GM19023 (cell line): ENCODE results near the gene ANKRD52.
"Not testable (repeated sequence)": the region's sequence is repeated elsewhere in the genome, so short reads cannot be mapped to it uniquely, and the experiment has no call there.

Experiments used
- ATAC-seq: cut with Tn5 transposase; IDR thresholded peaks from one replicate; pipeline ENCODE4 v1.9.1; 2021; ENCODE audit warnings: mild to moderate bottlenecking, moderate library complexity; ENCODE audit not compliant: unreplicated experiment

Gene ANKRD52

GRCh38 chr12:56258068-56258819 lies at the start of gene ANKRD52:
ANKRD52 (minus strand) TSS chr12:56258384; CDS start chr12:56258269, 115 bp downstream.
- peak; percentile 91 for ATAC-seq

- no peak for ATAC-seq
Measured at GRCh38 chr12:56307221-56307965, 49.2 kb upstream of the ANKRD52 start.

GRCh38 chr12:56304872-56305590 lies 46.8 kb upstream of the ANKRD52 start:
- ATAC-seq: no peak

- ATAC-seq: no peak
Measured at GRCh38 chr12:56304276-56304675, 46.1 kb upstream of the ANKRD52 start.

GRCh38 chr12:56300644-56301464 lies 42.7 kb upstream of the ANKRD52 start:
- ATAC-seq: no peak

- peak; percentile 94 for ATAC-seq
Measured at GRCh38 chr12:56299853-56300643, 41.9 kb upstream of the ANKRD52 start, which contains the start of gene CS. CS (minus strand) TSS chr12:56300330; CDS start chr12:56300201, 129 bp downstream.

- ATAC-seq: peak; percentile 2
Measured at GRCh38 chr12:56299308-56299852, 41.2 kb upstream of the ANKRD52 start.

- ATAC-seq: no peak
Measured at GRCh38 chr12:56298828-56299227, 40.6 kb upstream of the ANKRD52 start.

DNA sequence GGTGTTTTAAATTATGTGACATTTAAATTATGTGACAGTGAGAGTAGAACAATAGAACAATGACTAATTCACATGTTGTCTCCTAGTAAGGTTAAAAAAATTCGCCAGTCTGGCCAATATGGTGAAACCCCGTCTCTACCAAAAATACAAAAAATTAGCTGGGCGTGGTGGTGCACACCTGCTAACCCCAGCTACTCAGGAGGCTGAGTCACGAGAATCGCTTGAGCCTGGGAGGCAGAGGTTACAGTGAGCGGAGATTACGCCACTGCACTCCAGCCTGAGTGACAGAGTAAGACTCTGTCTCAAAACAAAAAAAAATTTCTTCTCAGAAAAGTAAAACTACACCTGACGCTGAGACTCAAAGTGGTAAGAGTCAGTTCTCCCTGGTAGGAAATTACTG lies 39.2 kb upstream of the ANKRD52 start:
- no peak for ATAC-seq

- no peak for ATAC-seq
Measured at GRCh38 chr12:56296295-56296694, 38.1 kb upstream of the ANKRD52 start.

DNA sequence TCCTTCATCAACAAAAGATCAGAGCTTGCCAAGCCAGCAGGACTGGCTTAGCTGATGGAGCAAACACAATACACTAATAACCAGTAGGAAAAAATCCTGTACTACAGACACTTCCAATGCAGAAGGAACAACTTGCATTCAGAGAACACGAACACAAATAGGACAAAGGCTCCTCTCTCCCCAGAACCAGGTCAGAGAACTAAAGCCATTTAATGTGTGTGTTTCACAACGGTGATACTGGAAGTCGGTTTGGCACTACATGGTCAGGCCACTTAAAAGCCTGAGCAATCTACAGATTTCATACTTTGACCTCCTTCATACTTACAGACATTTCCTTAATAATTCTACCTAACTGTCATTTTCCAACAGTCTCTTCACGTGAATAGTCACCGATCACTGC lies 35.6 kb upstream of the ANKRD52 start:
- ATAC-seq: no peak

DNA sequence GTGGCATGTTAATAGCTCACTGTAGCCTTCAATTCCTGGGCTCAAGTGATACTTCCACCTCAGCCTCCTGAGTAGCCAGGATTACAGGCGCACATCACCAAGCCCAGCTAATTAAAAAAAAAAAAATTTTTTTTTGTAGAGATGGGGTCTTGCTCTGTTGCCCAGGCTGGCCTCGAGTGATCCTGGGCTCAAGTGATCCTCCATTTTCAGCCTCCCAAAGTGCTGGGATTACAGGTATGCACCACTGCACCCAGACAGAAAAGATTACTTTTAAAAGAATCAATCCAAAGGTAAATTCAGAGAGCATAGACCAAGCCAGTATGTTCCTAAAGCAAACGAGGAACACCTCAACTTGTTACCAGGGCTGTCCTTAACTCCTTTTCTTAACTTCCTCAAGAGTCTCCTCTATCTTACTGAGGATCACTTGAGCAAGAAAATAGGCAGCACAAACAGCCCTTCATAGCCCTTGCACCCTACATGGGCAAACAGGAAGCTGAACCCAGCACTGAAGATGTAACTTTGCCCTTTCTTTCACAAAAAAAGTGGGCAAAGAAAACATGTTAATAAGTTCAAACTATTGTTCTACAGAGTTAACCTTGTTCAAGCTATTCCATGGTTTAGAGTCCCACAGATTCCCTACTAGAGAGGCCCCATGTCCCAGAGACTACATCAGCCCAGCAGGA lies 30.7 kb upstream of the ANKRD52 start:
- ATAC-seq: no peak

- ATAC-seq: no peak
Measured at GRCh38 chr12:56286044-56286830, 28.1 kb upstream of the ANKRD52 start.

GRCh38 chr12:56284263-56284662 lies 26.1 kb upstream of the ANKRD52 start:
- not testable (repeated sequence) for ATAC-seq

DNA sequence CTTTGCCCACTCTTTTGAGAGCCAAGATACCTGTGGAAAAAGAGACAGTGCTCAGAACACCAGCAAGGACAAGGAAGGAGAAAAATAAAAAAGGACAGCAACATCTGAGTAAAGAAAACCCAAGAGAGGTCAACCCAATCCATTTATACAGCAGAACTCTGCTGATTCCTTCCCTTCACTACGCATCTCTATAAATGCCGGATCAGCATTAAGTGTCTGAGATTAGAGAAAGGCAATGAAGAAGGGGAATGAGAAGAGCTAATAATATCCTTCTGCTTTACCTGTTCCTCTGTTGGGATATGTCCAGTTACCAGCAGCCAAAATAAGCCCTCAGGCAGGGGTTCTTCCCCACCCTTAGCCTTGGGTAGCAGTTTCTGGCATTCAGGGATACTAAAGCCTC lies 24.4 kb upstream of the ANKRD52 start:
- ATAC-seq: no peak

- no peak for ATAC-seq
Measured at GRCh38 chr12:56282030-56282429, 23.8 kb upstream of the ANKRD52 start.

DNA sequence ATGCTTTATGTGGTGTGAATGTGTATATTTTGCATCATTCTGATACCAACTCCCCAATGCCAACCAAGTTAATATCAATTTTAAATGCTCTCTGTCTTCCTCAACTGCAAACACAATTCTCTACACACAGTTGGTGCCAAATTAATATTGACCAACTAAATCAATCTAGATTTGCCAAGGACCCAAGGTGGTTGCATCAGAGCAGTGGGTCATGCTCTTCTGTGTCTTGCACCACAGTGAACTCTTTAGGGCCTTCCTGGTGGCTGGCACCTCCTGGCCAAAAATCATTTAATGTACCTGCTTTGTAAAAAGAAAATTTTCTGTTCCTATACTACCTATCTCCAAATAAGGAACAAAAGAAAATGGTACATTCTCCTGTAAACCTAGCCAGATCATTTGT lies 22.7 kb upstream of the ANKRD52 start:
- no peak for ATAC-seq

DNA sequence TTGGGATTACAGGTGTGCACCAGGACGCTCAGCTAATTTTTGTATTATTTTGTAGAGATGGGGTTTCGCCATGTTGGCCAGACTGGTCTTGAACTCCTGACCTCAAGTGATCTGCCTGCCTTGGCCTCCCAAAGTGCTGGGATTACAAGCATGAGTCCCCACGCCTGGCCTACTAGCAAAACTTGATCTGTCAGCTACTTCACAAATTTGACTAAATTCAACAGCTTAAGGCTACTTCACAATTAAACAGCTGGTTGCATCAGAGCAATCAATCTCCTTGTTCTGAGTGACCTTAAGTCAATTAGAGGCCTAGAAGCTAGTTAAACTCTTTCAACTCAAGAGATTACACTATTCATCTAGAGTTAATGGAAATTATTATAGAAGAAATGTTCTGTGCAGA lies 20.7 kb upstream of the ANKRD52 start:
- ATAC-seq: no peak
